K562 (cell line): ENCODE measurements around the gene SOX6. TPM values are rescaled to one million over a fixed set of nuclear protein-coding genes. Genes with fewer than 3 reads are reported as not detected.

Source experiments
- ADNP ChIP-seq: fragments of 200-800 bp; sonication (Bioruptor generic); IDR thresholded peaks from 2 replicates; pipeline ENCODE4 v1.6.1; 2016; ENCODE audit warnings: missing genetic modification characterization, missing compliant biosample characterization
- ATF7 ChIP-seq: fragments of 450-650 bp; IDR thresholded peaks from 2 replicates; pipeline ENCODE4 v1.7.1; 2014; ENCODE audit warnings: mild to moderate bottlenecking, moderate library complexity
- CEBPB ChIP-seq: fragments of 450-650 bp; IDR thresholded peaks from 2 replicates; pipeline ENCODE4 v1.6.1; 2016; ENCODE audit warnings: missing genetic modification characterization, missing compliant biosample characterization
- CHD1 ChIP-seq: fragments of 200-600 bp; sonication (generic); IDR thresholded peaks from one replicate; pipeline ENCODE4 v1.6.1; 2012; ENCODE audit warnings: mild to moderate bottlenecking, moderate library complexity, low read length, inconsistent platforms
- DDX20 ChIP-seq: fragments of 450-650 bp; IDR thresholded peaks from 2 replicates; pipeline ENCODE4 v1.6.1; 2016; ENCODE audit warnings: missing genetic modification characterization, low read depth, mild to moderate bottlenecking, missing compliant biosample characterization, moderate library complexity
- E2F4 ChIP-seq: sonication (generic); formaldehyde crosslinking; IDR thresholded peaks from 2 replicates; pipeline ENCODE4 v1.8.0; 2022; ENCODE audit warnings: mild to moderate bottlenecking, low read depth, missing genetic modification reagents
- GABPB2 ChIP-seq: fragments of 250-450 bp; sonication (Bioruptor Pico); conservative IDR thresholded peaks from 2 replicates; pipeline ENCODE4 v1.5.1; 2021; ENCODE audit warnings: mild to moderate bottlenecking
- NFIC ChIP-seq: fragments of 450-650 bp; IDR thresholded peaks from 2 replicates; pipeline ENCODE4 v1.6.1; 2017; ENCODE audit warnings: mild to moderate bottlenecking, inconsistent platforms
- NFRKB ChIP-seq: fragments of 450-650 bp; IDR thresholded peaks from 2 replicates; pipeline ENCODE4 v1.6.1; 2016; ENCODE audit warnings: low read depth
- SMARCB1 ChIP-seq: IDR thresholded peaks from 2 replicates; pipeline ENCODE4 v1.6.1; 2011; ENCODE audit warnings: improper control_type of control experiment, low read depth; ENCODE audit not compliant: insufficient read length
- STAT6 ChIP-seq: sonication (generic); formaldehyde crosslinking; IDR thresholded peaks from 2 replicates; pipeline ENCODE4 v1.8.1; 2023; ENCODE audit warnings: mild to moderate bottlenecking, missing genetic modification reagents
- SUPT5H ChIP-seq: fragments of 450-650 bp; IDR thresholded peaks from 2 replicates; pipeline ENCODE4 v1.6.1; 2016
- ZNF277 ChIP-seq: fragments of 250-450 bp; sonication (Bioruptor Pico); IDR thresholded peaks from 2 replicates; pipeline ENCODE4 v1.8.0; 2022; ENCODE audit warnings: inconsistent platforms, mild to moderate bottlenecking, moderate library complexity, borderline replicate concordance
- ZSCAN32 ChIP-seq: fragments of 450-650 bp; formaldehyde crosslinking; IDR thresholded peaks from 2 replicates; pipeline ENCODE4 v1.4.0; 2020; ENCODE audit warnings: mild to moderate bottlenecking, moderate library complexity
- polyA plus RNA-seq, 8 experiments: library from polyadenylated mRNA; depleted of rRNA in 4 of 8; stranded (reverse) in 5 of 8; unstranded in 3 of 8; fragments of >200 nt; fragmentation: Nextera tagmentation in 2 of 8; fragmentation: Illumina TruSeq in 1 of 8; extraction: Ambion mirVana in 2 of 8; extraction: Trizol in 1 of 8; gene quantifications; 2 replicates each; pipeline versions ENCODE4 v1.2.1 to v1.2.3, GENCODE V29; 2011 to 2014; ENCODE audit warnings: inconsistent platforms in 1 of 8, missing spikeins in 1 of 8
- total RNA-seq, 7 experiments: library from RNA; depleted of rRNA in 6 of 7; stranded (reverse); fragments of >200 nt in 6 of 7; fragmentation: Illumina TruSeq in 2 of 7; extraction: Trizol in 2 of 7; gene quantifications; 2 replicates each; pipeline versions ENCODE4 v1.2.1 to v1.2.3, GENCODE V29; 2011 to 2021; ENCODE audit warnings: low replicate concordance in 1 of 7

Gene SOX6
- total and polyA plus RNA-seq, 9 of the 15 experiments (the other 6 are each of a cell fraction or from before 2014, with no cell fraction given), result 0.89 to 8.7 (median 5.7) TPM

DNA sequence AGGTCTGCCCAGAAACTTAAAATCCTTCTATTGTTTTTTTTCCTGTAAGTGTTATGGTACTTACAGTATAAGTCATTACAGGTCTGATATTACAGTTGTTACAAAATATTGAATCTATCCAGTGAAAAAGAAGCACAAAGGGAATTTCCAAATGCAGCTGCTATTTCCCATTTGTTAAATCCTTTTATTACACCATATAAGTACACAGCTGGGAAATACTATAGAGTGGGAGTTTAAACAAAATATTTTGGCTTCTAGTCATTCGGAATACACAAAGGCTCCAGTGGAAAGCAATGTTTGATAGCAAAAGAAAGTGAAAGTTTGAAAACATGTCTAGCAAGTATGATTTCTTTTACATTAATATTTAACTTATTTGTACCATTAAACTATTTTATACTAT, 18.0 kb downstream of the SOX6 start (continued):
- no peak for TF ChIP-seq ZNF277 (CRISPR knock-in tag)
- TF ChIP-seq ADNP, result no peak
- 0 out of 2 replicates have a peak, but pooled peaks have one; percentile 34 for TF ChIP-seq DDX20 (tag)
- TF ChIP-seq ZSCAN32 (CRISPR knock-in tag), result no peak
- TF ChIP-seq NFIC, result no peak
- no peak for TF ChIP-seq ATF7
- peak; percentile 21; the same call in 1 of the 2 replicates for TF ChIP-seq NFRKB
- no peak for TF ChIP-seq E2F4 (CRISPR knock-in tag)
- no peak for TF ChIP-seq SMARCB1
- no peak for TF ChIP-seq SUPT5H
- TF ChIP-seq GABPB2 (CRISPR knock-in tag), result no peak
- no peak for TF ChIP-seq CHD1
- 0 out of 2 replicates have a peak, but pooled peaks have one; percentile 21 for TF ChIP-seq CEBPB
- no peak for TF ChIP-seq STAT6 (CRISPR knock-in tag)
